Stimulated activated CD4-positive, alpha-beta T cell treated with anti-CD3 and anti-CD28 coated beads, Interleukin-2, amount 100 ng/mL, for 4 hours (primary cell): ENCODE measurements around the gene TRAPPC5.
A peak's percentile ranks its signal among the peaks of the same experiment; 100 is the strongest.

Source experiments
- DNase-seq: peaks from one replicate; pipeline ENCODE4 v3.0.0-alpha.2; 2020; ENCODE audit warnings: low read depth

The TRAPPC5 gene

DNA sequence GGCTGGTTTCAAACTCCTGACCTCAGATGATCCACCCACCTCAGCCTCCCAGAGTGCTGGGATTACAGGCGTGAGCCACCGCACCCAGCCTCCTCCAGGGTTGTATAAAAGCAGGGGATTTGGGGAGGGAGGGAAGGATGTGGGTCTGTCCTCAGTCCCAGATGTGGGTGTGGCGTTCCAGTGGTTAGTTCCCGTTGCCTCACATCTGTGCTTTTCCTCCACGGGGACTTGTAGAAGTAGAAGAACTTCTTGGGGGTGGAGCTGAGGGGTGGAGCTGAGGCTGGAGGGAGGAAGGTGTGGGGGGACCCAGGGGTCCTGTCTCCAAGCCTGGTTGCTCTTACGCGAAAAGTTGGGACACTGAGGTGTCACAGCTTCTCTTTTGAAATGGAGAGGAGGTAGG is 4.3 kb upstream of the TRAPPC5 start:
- DNase-seq = no peak

DNA sequence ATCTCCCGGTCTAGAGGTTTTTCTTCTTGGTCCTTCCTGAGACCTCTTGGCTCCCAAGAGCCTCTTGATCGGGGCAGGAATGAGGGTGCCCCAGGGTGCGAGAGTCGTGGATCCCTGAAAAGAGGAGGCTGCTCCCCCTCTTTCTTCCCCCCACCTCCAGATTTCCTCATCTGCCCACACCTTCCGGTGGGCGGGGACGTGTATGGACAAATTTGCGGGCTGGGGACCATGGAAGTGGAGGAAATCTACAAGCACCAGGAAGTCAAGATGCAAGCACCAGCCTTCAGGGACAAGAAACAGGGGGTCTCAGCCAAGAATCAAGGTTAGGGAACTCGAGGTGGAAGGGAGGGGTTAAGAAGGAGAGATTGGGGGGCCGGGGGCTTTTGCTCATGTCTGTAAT is 3.8 kb upstream of the TRAPPC5 start, which contains the start of gene MCEMP1:
Gene MCEMP1 (plus strand): TSS at position 237 of the 400 bp plus-strand sequence. CDS start 31 bp downstream, at position 268.
- no peak for DNase-seq

DNA sequence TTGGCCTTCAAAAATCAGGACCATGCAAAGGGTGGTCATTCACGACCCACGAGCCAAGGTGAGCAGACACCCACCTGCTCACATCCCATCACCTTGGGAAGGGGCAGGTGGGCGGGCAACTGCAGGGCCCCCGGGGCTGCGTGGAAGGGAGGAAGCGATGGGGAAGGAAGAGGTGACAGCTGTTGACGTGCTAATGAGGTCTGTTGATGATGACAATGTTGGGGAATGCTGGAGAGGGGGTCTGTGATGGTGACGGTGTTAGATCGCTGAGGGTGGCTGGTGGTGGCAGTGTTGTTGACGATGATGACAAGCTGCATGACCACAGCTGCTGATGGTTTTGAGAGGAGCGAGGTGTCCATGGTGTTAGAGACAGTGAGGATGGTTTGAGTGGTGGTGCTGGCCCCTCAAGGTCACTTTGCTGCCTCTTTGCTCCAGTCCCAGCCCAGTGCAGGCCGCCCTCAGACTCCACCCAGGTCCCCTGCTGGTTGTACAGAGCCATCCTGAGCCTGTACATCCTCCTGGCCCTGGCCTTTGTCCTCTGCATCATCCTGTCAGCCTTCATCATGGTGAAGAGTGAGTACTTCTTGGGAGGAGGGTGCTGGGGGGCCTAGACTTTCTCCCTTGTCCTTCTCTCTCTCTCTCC is 2.8 kb upstream of the TRAPPC5 start:
- DNase-seq = no peak

DNA sequence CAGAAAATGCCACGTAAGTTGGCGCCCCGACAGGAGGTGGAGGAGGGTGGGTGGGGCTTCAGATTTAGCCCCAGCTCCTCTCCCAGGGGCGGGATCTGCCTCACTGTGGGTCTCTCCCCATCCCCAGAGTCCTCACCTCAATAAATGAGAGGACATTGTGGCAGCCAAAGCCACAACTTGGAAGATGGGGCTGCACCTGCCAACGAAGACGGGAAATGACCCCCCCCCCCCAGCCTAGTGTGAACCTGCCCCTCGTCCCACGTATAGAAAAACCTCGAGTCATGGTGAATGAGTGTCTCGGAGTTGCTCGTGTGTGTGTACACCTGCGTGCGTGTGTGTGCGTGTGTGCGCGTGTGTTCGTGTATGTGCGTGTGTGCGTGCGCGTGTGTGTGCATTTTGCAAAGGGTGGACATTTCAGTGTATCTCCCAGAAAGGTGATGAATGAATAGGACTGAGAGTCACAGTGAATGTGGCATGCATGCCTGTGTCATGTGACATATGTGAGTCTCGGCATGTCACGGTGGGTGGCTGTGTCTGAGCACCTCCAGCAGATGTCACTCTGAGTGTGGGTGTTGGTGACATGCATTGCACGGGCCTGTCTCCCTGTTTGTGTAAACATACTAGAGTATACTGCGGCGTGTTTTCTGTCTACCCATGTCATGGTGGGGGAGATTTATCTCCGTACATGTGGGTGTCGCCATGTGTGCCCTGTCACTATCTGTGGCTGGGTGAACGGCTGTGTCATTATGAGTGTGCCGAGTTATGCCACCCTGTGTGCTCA is 1.5 kb upstream of the TRAPPC5 start:
- DNase-seq = peak; percentile 73

DNA sequence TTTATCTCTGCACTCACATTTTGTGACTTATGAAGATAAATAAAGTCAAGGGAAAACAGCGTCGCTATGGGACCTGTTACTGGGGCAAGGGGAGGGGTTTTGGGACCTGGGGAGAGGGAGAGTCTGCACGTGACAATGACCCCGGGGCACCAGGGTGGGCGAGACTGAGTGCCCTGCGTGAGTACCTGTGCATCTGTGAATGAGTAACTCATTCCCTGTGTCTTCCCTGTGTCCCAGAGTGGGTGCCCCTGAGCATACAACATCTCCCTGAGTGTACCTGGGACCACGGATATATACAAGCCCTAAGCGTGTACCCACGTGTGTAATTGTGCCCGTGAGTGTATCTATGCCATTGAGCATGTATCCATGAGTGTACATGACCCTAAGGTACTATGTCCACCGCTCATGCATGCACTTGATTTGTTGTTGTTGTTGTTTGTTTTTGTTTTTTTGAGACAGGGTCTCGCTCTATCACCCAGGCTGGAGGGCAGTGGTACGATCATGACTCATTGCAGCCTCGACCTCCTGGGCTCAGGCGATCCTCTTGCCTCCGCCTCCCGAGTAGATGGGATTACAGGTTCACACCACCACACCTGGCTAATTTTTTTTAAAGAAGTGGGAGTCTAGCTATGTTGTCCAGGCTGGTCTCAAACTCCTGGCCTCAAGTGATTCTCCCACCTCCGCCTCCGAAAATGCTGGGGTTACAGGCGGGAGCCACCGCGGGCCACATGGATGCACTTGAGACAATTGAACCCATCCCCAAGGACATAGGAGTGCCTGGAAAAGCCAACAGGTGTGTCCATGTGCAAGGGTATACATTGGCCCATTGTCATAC is 645 bp upstream of the TRAPPC5 start:
- no peak for DNase-seq

DNA sequence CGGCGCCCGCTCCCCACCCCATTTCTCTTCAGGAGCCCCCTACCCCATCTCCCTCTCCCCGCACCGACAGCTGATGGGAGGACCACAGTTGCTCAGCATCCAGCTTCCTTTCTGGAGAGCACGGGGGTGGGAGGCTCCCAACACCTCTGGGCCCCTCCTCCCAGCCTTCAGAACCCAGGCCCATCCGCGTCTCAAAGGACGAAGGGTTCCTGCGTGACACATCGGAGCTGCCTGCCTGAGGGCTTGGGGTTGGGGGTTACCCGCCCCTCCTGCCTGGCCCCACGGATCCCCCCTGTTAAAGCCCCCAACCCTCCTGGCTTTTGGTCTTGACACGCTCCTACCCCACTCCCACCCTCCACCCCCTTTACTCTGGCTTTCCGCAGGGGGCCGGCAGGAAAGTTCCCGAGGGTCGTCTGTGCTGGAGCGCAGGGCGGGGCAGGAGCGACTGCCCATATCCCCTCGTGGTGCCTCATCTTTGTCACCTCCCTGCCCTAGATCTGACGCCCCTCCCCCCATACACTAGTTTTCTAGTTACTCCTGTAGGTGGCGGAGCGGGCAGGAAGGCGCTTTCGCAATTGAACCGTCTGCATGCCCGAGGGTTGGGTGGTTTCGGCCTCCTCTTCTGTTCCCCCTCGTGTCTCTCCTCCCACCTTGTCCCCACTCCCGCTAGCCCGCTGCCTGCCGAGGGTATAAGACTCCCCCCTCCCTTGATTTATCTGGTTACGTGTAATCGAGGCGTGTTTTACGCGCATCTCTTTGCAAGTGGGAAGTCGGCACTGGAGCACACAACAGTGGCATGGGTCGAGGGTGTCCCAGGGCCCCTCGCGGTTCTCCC is 924 bp downstream of the TRAPPC5 start:
- DNase-seq = peak; percentile 83

DNA sequence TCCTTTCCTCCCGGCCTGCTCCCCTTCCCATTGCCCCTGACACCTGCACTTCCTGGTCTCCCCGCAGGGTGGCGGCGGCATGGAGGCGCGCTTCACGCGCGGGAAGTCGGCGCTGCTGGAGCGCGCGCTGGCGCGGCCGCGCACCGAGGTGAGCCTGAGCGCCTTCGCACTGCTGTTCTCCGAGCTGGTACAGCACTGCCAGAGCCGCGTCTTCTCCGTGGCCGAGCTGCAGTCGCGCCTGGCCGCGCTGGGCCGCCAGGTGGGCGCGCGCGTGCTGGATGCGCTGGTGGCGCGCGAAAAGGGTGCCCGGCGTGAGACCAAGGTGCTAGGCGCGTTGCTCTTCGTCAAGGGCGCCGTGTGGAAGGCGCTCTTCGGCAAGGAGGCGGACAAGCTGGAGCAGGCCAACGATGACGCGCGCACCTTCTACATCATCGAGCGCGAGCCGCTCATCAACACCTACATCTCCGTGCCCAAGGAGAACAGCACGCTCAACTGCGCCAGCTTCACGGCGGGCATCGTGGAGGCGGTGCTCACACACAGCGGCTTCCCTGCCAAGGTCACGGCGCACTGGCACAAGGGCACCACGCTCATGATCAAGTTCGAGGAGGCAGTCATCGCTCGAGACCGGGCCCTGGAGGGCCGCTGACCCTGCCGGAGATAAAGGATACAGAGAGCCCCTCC is 1.7 kb downstream of the TRAPPC5 start:
- DNase-seq = no peak

DNA sequence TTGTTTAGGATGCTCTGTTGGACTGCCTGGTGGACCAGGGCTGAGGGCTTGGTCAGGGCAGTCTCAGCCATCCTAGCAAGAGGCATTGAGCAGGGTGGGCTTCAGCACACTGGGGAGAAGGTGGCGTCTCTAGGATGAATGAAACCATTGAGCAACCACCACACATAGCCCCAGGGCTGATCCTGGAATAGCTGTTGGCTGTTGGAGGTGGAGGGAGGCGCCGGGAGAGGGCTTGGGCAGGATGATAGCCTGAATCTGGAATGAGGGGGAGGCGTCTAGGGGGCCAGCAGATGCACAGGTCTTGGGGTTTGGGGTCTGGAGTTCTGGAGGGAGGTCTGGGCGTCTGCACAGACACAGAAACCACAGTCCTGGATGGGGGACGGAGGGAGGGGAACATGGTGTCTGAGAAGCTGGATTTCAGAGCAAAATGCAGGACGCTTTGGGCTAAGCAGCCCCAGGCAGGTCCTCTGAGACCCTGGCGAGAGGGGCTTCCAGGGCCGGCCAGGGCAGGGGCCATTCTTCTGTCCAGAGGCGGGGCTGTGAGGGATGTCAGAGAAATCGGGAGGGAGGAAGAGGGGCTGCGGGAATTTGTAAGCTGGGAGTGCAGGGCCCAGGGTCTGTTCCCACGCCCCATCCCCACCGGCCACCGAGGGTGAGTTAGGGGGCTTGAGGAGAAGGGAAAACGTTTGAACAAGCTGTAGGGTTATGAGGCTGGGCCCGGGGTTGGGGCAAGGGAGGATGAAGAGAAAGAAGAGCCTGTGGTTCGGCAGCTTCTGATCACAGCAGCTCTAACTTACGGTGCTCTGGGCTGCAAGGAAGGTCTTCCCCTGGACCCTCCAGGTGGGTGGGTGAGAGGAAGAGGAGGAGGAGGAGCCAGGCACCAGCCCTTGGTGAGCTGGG is 5.2 kb downstream of the TRAPPC5 start:
- DNase-seq = no peak

DNA sequence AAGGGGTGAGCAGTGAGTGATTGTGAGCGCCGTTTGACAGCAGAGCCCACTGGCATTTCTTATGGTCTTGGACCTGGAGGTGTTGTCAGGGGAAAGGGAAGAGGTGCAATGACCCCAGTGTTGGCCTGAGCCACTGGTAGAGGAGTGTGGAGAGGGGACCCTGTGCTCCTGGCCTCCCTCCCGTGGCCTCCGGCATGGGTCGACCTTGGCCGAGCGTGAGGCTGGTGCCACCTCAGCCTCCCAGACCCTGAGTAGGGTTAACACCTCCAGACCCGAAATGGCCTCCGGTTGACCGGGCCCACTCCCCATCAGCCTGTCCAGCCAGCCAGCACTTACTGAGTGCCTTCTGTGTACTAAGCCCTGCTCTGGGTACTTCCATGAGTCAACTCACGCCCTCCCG is 6.5 kb downstream of the TRAPPC5 start:
- no peak for DNase-seq

DNA sequence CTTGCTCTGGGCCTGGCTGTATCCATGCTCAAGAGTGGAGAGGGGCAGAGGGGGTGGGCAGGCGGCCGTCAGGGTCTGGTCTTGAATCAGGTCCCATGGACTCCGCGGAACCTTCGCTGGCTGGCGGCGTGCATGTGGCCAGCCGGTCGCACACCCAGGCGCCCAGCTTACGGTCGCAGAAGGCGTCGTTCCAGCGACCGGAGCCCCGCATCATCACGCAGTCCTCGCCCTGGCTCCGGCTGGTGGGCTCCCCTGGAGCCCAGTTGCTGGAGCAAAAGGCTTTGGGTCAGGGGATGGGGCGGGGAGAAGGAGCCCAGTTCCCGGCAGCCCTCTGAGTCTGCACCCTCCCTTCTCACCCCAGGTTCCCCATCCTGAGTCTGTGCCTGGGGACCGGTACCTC is 8.5 kb downstream of the TRAPPC5 start:
- DNase-seq = no peak

DNA sequence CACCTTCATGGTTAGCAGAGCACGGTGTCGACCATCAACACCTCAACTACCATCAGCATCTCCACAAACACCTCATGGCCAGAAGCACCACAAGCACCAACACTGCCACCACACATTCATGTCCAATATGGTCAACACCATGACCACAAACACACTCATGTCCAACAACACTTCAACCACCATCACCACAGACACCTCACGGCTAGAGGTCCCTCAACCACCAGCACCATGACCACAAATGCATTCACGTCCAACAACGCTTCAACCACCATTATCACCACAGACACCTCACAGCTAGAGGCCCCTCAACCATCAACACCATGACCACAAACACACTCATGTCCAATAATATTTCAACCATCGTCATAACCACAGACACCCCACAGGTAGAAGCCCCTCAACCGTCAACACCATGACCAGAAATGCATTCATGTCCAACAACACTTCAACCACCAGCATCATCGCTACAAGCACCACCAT is 10.2 kb downstream of the TRAPPC5 start:
- DNase-seq = no peak

DNA sequence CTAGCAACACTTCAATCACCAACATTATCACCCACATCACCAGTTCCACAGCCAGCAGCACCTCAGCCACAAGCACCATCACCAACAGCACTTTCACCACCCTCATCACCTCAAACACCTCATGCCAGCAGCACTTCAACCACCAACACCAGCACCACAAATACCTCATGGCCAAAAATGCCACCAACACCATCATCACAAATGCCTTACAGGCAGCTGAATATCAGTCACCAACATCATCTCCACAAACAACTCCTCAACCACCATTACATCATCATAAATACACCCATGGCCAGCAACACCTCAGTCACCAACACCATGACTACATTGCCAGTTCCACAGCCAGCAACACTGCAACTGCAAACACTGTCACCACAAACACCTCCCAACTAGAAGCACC is 10.9 kb downstream of the TRAPPC5 start:
- no peak for DNase-seq

DNA sequence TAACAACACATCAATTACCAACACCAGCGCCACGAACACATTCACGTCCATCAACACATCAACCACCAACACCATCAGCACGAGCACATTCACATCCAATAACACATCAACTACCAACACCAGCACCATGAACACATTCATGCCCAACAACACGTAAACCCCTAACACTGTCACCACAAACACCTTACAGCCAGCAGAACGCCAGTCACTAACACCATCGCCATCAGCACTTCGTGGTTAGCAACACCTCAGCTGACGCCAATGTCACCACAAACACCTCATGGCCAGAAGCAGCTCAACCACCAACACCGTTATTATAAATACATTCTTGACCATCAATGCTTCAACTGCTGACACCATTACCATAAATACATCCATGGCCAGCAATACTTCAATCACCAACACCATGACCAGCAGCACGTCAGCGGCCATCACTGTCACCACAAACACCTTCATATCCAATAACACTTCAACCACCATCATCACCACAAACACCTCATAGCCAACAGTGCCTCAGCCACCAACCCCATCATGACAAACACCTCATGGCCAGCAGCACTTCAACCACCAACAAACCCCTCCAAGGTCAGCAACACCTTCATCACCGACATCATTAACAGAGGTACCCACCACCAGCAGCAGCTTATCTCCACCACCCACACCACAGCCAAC is 11.9 kb downstream of the TRAPPC5 start:
- DNase-seq = no peak

DNA sequence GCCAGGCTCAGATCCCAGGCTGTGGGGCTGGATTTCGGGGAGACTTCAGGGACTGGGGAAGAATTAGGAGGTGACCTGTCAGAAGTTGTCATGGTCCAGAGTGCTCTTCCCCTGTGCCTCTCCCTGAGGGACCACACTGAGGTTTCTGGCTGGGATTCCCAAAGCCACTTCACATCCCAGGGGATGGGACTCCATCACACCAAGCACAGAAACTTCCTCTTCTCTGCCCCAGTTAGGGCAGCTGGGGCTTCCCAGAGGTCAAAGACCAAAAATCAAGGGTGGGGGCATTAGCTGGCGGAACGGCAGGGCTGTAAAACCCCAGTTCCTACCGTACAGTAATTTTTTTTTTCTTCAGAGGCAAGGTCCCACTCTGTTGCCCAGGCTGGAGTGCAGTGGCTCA is 13.9 kb downstream of the TRAPPC5 start:
- no peak for DNase-seq

DNA sequence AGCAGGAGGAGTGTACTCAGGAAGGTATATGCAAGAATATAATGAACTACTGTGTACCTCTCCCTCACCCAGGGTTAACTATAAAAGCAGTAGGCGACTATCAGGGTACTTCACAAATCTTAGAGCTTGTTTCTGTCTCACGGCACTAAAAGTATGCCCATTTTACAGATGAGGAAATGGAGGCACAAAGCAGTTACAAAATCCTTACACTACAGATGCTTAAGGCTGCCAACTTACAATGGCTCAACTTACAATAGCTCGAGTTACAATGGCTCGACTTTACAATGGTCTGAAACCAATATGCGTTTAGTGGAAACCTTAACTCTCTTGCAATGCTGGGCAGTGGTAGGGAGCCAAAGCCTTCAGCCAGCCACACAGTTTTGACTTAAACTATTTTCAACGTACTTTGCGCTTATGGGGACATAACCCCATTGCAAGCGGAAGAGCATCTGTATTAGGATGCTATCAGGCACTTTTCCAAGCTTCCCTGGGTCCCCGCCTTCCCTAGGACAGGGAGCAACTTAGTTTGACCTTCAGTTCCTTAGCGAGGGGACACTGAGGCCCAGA is 17.2 kb downstream of the TRAPPC5 start:
- DNase-seq = no peak

DNA sequence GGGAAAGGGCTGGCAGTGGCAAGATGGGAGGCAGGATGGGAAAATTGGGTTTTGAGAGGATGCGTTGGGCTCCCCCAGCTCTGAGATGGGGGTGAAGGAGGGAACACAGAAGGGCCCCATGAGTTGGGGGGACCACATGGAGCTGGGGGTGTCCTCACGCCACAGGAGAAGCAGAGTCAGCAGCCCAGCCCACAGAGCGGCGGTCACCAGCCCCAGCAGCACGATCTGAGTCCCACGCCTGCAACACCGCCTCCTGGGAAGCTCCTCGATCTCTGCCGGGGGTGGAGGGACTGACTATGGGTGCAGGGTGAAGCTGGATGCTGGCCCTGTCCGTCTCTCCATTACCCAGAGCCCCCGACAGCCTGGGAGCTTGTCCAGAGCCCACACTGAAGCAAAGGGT is 17.9 kb downstream of the TRAPPC5 start:
- no peak for DNase-seq

DNA sequence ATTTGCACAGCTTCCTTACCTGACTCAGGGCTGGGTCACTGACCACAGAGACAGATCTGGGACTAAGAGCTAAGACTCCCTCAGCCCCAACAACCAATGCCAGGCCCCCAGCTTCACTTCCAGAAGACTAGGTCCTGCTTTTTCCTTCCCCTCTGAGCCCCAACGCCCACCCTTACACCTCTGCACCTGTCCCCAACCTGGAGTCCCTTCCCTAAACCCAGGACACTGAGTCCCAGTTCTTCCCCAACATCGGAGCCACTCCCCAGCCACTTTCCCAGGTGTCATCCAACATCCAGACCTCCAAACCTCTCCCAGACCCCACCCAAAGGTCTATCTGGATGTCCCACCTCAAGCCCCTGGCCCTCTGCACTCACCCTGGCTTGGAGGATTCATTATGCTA is 18.4 kb downstream of the TRAPPC5 start:
- no peak for DNase-seq

DNA sequence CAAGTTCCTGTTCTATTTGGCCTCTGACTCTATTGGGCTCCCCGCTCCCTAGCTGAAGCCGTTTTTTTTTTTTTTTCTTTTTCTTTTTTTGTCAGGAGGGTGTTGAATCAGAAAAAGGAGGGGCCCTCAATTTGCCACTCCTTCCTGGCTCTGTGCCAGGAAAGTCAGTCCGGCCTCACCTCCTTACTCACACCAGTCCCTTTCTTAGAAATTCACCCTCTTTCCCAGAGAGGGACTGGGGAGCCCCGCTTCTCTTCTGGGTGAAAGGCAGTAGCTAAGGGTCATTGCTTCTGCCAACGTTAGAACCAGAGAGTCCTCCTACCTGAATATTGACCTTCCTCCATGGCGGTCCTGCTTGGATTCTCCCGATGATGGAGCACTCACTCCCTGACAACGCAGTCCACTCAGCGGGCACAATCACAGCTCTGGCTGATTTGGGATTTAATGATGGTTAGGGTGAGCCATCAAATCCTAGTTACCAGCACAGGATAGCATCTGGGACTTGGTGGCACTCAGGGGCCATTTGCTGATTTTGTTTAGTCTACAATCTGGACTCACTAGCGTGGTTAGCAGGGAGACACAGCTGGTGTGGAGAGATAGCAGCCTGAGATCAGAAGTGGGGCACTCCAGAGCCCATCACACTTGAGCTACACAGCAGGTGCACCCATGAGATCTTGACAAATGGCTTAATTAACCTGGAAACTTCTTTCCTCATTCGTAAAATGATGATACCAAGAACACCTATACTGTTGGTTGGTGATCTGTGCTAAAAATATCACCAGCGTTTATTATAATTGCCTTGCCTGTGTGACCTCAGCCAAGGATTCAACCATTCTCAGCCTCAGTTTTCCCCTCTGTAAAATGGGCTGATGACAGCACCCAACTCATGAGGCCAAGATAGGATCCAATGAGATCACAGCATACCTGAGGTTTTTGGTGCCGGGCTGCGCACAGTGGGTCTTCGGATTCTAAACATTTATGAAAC is 19.1 kb downstream of the TRAPPC5 start:
- no peak for DNase-seq
